HG02981 (cell line): ENCODE data around the gene THSD7A.

ENCODE experiments used
- ATAC-seq: cut with Tn5 transposase; IDR thresholded peaks from one replicate; pipeline ENCODE4 v1.9.1; 2021; ENCODE audit warnings: mild to moderate bottlenecking, moderate library complexity; ENCODE audit not compliant: unreplicated experiment

The THSD7A gene

DNA sequence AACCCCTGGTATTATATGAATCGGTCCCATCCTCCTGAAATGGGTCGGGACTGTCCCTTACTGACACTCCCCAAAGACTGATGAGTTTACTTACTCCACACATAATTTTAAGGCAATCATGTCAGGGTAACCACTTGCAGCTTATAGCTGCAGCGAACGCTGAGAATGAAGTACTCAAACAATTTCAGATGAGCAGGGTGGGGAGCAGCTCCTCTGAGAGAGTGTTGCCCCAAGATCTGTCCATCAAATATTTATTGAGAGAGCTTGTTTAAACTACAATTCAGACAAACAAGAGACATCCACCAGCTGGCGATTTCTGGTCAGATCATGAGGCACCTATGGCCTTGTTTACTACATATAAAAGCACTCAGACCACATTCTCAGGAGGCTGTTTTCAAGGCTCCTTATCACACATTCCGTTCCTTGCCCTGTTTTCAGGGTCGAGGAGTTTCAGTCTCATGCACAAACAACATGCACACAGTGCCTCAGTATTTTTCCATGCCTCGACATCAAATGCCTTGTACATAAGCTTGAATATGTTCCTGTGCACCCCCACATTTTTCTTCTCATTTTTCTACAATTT is 80.1 kb downstream of the THSD7A start:
- no peak for ATAC-seq

DNA sequence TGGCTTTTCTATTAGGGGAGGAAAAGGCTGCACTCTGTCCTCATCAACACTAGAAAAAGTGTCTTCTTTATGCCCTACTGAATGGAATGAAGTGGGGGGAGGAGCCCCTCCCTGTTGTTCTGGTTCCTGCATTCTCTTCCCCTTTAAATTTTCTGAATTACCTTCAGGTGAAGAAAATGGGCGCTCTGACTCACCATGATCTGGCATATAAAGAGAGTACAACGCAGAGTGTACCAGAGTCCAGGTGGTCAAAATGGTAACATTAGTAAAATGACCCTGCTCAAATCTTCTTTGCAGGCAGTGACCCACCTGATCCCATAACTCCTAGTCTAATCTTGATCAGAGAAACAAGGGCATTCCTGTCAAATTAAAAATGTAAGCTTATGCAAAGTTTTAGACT is 80.7 kb downstream of the THSD7A start:
- ATAC-seq = no peak

DNA sequence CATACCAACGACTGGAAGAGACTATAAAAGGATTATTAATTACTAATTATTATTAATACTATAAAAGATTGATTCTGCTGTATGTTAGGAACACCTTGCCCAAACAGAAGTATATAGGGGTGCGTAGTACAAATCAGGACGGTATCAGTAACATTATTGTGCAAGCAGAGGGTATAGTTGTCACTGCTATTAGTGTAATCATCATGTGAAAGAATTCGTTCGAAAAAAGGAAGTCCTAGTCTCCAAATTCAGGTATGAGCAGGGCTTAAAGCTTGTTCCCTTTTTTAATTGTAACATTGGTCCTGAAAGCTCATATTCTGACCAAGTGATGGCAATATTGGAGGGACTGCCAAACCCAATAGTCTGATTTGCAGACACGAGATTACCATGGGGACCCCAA is 81.8 kb downstream of the THSD7A start:
- ATAC-seq = no peak

DNA sequence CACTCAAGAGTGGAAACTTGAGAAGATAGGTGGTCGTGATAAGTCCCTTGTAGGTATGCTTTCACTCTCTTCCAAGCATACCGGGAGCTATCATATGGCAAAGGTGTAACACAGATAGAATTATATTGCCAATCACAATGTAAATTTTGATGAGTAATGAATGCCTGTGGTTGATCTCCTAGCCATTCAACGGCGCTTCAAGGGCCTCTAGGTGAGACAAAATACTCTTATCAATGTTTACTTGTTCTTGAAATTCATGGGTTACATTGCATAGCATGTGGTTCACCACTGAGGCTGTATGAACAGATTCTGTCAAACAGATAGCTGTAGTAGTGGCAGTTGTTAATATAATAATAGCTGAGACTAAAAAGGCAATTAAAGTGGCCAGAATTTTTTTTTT is 82.4 kb downstream of the THSD7A start:
- ATAC-seq = no peak

DNA sequence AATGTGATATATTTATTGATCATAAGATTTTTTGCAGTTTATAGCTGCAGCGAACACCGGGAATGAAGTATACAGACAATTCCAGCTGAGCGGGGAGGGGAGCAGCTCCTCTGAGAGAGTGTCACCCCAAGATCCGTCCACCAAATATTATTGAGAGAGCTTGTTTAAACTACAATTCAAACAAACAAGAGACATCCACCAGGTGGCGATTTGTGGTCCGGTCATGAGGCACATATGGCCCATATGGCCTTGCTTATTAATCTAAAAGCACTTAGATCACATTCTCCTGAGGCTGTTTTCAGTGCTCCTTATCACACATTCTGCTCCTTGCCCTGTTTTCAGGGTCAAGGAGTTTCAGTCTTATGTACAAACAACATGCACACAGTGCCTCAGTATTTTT is 83.1 kb downstream of the THSD7A start:
- no peak for ATAC-seq

DNA sequence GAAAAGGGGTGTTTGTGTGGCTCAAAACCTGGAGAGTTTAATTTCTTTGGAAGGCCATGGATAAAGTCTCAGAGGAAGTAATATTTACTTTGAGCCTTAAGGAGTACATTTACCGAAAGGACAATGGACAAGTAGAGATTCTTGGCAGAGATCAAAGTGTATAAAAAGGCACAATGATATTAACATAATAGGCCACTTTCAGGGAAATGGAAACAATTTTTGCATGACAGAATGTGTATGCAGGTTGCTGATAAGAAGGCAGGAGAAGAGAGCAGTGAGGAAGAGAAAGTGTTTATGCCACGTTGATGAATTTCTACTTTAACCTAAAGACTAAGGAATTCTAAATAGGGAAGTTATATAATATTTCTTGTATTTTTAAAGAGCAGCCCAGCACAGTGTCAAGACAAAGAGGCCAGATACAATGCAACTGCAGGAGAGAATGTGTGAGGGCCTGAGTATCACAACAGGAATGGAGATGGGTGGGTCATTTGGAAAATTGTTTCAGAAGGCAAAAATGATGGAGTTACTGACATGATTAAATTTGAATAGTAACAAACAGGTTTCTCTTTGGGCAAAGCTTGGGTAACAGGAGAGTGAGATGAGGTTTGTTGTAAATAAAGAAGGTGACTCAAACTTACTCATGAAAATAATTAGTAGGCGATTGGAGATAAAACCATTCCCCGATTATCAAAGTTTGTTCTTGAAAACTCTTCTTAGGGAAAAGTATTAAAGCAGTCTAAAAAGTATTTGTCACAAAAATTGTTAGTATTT is 84.1 kb downstream of the THSD7A start:
- ATAC-seq = no peak

DNA sequence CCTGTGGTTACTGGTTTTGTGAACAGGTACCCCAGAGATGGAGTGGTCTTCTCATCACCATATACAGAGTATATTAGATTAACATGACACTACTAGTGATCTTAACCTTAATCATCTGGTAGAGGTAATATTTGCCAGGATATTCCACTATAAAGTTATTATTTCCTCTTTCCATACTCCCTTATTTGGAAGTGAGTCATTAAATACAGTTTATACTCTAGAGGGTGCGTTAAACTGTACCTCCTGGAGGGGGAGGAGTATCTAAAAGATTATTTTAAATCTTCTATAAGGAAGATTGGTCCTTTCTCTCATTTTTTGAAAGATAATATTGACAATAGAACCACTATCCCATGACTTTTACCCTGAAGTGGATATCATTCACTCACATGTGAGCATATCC is 85.4 kb downstream of the THSD7A start:
- no peak for ATAC-seq

DNA sequence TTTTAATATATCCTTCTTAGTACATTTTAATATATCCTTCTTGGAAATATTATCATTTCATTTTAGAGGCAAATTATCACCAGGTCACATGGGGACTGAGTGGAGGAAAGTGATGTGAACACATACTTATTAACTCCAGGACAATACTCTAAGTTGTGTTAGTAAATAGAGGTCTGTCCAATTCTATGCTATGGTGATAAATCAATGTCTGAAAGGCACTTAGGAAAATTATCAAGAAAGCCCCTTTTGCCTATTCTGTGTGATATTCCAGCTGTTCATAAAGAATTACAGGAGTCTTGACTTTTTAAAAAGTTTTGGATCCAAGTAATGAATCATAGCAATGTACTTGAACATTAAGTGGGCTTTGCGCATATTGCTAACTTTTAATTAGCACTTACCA is 88.5 kb downstream of the THSD7A start:
- no peak for ATAC-seq

DNA sequence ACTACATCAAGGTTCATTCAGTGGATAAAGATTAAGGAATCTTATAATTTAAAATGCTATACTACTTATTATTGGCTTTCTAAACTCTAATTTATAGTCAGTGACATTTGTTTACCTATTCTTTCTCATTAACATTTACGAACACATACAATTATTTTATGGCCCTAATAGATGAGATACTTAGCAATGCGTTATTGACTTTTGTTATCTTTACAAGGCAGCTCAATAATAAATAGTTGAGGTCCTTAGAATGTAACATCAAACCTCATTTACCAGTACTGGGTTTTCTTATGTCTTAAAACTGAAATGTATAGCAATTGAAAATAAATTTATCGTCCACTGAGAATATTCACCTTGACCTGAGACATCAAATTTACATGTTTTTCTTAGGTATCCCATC is 89.0 kb downstream of the THSD7A start:
- ATAC-seq = no peak

DNA sequence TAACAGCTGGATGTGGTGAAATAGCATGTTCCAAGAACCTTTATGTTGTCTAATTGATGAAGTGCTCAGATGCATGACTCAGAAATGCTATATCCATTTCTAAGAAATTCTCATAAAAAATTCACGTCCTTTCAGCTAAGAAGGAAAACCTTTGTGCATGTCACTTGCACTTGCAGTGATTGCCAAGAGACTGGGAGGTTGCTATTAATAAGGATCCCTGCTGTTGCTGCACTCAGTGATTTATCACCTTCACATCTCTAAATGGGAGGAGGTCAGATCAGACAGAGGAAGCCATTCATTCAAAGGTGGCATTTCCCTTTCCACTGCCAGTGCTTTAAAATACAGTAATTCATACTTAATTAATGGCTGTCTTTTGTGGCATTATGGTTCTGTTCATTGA is 89.5 kb downstream of the THSD7A start:
- ATAC-seq = no peak

DNA sequence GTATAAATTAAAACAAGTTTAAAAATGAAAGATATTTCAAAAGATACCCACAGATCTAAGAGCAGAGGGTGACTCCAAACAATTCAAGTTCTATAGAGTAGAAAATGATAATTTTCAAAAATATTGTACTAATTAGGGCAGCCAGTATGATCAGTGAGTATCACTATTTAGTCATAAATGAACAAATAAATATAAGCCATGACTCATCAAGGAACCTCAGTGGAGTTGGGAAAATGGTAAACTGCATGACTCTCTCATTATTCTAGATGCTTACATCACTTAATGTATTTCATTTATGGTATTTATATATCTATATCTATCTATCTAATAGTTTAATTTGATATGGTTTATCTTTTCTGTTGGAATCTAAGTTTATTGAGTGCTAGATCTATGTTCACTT is 94.3 kb downstream of the THSD7A start:
- ATAC-seq = no peak

DNA sequence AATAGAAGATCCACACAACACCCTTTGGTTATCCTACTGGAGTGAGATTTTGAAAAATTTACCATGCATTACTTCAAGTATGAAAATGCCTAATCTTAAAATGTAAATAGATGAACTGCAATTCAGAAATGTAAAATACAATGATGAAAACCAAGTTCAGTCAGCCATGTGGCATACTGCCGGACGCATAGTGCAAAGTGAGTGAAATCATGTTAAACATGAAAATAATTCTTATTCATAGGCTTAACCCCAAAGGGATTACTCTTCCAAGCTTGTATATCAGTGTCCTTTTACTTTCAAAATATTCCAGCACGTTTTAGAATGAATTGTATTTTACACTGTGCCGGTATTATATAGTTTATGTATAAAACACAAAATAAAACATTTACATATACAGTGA is 99.8 kb downstream of the THSD7A start:
- ATAC-seq = no peak

DNA sequence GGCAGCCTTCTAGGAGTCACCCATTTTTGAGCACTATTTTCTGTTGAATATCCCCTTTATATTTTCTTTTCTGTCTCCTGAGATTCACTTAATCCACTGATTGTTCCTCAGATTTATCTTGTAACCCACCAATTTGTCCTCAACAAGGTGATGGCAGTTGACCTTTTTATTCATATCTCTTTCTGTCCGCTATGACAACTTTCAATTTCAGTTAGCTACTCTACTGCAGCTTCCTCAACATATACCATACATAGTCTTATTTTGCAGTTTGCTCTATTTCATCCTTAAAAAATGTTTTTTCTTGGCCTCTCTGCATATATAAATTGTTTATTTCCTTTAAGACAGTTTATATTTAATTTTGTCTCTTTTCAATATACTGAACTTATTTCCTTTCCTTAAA is 101.3 kb downstream of the THSD7A start:
- no peak for ATAC-seq

DNA sequence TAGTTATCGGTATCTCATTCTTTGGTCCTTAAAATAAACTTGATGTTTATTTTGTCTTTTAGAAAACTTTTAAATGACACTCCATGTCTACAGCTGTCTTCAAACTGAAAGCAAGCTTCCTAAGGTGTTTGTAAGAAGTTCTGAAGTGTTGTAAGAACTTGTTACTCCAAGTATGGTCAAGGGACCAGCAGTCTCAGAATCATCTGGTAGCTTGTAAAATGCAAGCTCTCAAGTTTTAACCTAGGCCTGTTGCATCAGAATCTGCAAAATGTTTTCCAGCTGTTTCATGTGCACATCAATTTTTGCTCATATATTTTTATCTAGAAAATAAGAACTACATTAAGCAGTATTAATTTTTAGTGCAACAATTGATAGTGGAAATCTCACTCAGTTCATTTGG is 104.1 kb downstream of the THSD7A start:
- ATAC-seq = no peak

DNA sequence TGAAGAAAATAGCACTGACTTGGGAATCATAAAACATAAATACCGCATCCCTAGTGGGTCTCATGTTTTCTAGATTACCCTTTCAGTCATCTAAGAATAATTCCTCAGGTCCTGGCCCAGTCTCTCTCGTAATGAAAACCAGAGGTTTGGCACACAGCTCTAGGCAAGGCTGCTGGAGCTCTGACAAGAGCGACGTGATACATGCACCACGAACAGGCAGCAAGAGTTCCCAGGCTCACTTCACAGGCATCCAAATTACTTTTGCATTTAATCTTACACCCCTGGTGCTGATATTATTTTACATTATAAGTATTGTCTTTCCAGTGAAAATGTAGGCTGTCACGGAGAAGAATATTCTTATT is 105.2 kb downstream of the THSD7A start:
- ATAC-seq = no peak

DNA sequence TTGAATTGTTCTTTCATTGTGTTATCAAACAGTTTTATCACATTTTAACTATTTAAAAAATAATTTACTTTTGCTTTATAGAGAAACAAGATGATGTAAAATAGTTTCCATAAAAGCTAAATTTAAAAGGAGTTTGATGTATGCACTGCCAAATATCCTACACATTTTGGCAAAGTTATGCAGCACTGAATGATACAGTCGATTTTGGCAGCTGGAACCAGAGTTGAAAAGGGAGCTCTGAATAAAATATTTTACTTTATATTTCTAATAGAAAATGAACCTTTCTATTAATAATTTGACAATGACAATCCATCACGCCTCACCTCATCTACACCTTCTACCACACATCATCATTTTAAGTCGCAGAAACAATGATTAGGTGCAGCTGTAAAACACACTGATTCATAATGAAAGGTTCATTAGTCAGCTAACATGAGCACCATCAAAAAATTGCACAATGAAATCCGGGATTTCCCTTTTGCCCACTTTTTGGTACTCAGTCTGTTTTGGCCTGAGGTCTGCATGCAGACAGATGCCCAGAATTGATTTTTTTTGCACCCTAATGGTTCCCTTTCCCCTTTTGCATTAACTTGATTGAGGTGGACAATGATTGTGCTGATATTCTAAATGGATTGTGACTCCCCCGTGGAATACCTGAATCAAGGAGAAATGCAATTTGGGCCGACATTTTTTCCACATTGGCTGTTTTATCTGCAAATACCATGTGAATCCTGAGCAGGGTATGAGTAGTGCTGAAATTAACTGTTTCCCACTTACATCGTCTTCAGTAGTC is 105.8 kb downstream of the THSD7A start:
- no peak for ATAC-seq

DNA sequence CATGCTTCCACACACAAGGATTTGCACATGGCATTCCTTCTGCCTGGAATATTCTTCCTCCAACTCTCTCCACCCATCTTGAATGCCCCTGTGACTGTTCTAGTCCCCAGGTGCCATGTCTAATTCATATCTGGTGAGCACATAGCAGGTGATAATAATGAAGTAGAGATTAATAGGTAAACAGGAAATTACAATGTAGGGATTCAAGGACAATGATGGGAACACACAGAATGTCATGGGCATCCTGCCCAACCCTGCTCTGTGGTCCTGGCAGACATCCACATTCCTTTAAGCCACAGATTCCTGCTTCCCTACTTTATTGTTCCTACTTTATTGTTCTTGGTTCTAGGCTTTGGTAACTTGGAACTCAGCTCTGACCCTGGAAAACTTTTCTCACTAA is 115.8 kb downstream of the THSD7A start:
- ATAC-seq = no peak

DNA sequence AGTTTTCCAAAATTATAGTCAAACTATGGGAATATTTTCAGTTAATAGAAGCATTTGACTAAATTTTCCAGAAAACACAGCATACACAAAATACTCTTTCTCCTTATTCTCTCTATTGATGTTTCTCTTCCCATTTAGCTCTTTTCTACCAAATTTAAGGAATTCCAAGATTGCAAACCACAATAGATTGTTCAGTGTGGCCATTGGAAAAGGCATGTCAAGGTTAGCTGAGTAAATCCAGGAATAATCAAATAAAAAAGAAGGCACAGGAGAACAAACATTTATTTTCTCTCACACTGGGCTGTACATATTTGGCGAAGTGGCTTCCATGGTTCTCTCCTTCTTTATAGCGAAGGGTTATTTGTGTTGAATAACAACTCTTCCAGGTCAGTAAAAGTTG is 117.3 kb downstream of the THSD7A start:
- no peak for ATAC-seq

DNA sequence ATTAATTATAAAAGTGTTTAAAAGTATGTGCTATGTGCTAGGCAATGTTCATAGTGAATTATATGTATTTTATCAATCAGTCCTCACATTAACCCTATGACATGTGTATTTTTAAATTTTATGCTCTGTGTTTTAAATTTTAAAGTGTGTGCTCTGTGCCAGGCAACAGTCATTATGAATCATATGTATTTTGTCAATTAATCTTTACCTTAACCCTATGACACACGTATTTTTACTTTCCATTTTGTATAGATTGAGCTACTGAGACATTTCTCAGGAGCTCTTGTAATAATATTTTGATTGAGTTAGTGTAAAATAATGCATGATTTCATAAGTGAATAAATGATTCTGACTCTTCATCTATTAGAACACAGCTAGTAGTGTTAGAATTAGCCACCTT is 117.8 kb downstream of the THSD7A start:
- ATAC-seq = no peak

DNA sequence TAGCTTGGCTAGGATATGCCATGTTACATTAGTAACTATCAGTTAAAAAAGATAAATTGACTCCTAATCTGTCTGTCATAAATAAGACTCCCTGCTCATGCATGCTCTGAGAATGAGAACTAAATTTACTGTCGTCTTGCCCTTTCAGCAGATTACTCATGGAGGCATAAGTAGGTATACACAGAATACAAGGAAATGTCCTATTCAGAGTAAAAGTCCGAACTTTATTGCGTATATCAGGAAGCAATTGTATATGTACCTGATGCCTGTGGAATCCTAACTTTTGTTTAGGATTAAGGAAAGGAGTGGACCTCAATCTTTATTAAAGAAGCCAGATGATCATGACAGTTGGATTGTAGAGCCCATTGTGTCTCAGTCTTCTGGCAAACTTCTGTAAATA is 118.6 kb downstream of the THSD7A start:
- no peak for ATAC-seq

DNA sequence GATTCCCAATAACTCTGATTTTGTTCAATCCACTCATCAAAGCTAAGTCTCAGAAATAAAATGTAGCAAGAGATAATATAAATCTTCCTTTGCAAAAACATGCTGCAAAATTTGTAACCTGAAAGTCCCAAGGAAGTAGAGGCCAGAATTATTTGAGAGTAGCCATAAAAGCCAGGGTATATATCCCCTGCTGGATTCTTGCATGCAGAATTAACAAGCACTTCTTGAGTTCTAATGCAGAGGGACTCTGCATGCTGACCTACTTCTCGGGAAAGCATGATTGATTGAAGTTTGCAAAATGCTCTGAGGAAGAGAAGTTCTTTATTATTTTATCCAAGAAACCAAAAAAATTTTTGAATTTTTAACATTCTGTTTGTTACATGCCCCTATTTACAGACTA is 121.6 kb downstream of the THSD7A start:
- no peak for ATAC-seq

DNA sequence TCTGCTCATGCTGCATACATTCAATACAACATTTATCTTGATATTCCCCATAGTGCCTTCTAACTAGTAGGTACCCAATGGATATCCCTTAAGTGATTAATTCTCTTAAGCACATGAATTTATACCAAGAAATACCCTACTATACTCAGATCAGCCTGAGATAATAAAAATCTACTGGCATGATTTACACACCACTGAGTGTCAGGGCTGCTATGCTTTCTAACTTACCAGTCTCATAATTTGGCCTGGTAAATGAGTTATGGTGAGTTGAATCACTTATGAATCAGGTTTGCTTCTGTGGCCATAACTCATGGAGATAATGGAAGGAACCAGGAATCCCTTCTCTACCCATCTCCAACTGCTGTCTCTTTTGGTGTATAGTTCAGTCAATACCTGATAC is 122.8 kb downstream of the THSD7A start:
- no peak for ATAC-seq
